Esophagus muscularis mucosa (tissue), 4 donors: ENCODE data around the gene KIF3B. TPM values are rescaled to one million over a fixed set of nuclear protein-coding genes. Genes with fewer than 3 reads are reported as not detected.
A peak's percentile ranks its signal among the peaks of the same experiment; 100 is the strongest.

Experiments used
- DNase-seq: peaks from one replicate; pipeline ENCODE4 v3.0.0-alpha.2; 2017; ENCODE audit errors: extremely low spot score
- H3K27ac ChIP-seq, 4 donors: fragments of 200-600 bp; sonication (generic); replicated peaks in 1 of 4; 1 replicate in 3 of 4; 2 replicates in 1 of 4; pipeline ENCODE4 v1.5.1; 2016 to 2019; ENCODE audit warnings: mild to moderate bottlenecking in 1 of 4
- H3K27me3 ChIP-seq, 4 donors: fragments of 200-600 bp; sonication (generic); one replicate each; pipeline versions ENCODE4 v1.5.1 to v1.6.0; 2016 to 2019
- H3K36me3 ChIP-seq, 4 donors: fragments of 200-600 bp; sonication (generic); one replicate each; pipeline ENCODE4 v1.5.1; 2016 to 2019
- H3K4me1 ChIP-seq, 4 donors: fragments of 200-600 bp; sonication (generic); one replicate each; pipeline ENCODE4 v1.5.1; 2016 to 2019
- H3K4me3 ChIP-seq, 4 donors: fragments of 200-600 bp; sonication (generic); 1 replicate in 2 of 4; 2 replicates in 2 of 4; pipeline ENCODE4 v1.5.1; 2016 to 2019; ENCODE audit warnings: mild to moderate bottlenecking in 4 of 4, moderate library complexity in 1 of 4
- H3K9me3 ChIP-seq, 4 donors: fragments of 200-600 bp; sonication (generic); 1 replicate in 3 of 4; 2 replicates in 1 of 4; pipeline ENCODE4 v1.5.1; 2016 to 2019
- CTCF ChIP-seq, 3 experiments: fragments of 200-600 bp in 2 of 3; fragments of 450-650 bp in 1 of 3; sonication (generic) in 2 of 3; IDR thresholded peaks; one replicate each; pipeline ENCODE4 v1.5.1; 2017 to 2019; ENCODE audit warnings: antibody characterized with exemption in 3 of 3, mild to moderate bottlenecking in 2 of 3, moderate library complexity in 1 of 3
- EP300 ChIP-seq: sonication (generic); formaldehyde crosslinking; IDR thresholded peaks from one replicate; pipeline ENCODE4 v1.6.1; 2017; ENCODE audit warnings: antibody characterized with exemption
- POLR2A ChIP-seq: fragments of 450-650 bp; IDR thresholded peaks from one replicate; pipeline ENCODE4 v1.6.1; 2017; ENCODE audit warnings: antibody characterized with exemption, moderate library complexity, mild to moderate bottlenecking, low read depth
- POLR2AphosphoS5 ChIP-seq, 2 donors: sonication (generic); formaldehyde crosslinking; IDR thresholded peaks; one replicate each; pipeline ENCODE4 v1.6.1; 2017; ENCODE audit warnings: antibody characterized with exemption in 2 of 2
- WGBS: methylation state at CpG from one replicate; pipeline ENCODE4 v1.1.5; 2018; 5-methylcytosine and 5-hydroxymethylcytosine counted together
- intact Hi-C: fragments of 100-400 bp; cut with DNase I; formaldehyde crosslinking; loops from one replicate; pipeline ENCODE4 v1.15.1; 2023
- total RNA-seq, 4 donors: library from RNA; depleted of rRNA; stranded (reverse); fragments of >200 nt; gene quantifications; one replicate each; pipeline versions ENCODE4 v1.1.0 to v1.2.1, GENCODE V29; 2016

KIF3B gene
- total RNA-seq, 4 donors from 2014 or later = 20.7 to 28.3 (median 23.5) TPM

- 77% methylated on average over 15 of the region's 15 CpGs for WGBS
- intact Hi-C loops = no loop called here
These were observed 12.4 kb downstream of the KIF3B start for GRCh38 chr20:32289661-32290431.

GRCh38 chr20:32291166-32291565, 13.7 kb downstream of the KIF3B start:
- no peaks in the 10 kb centered on the region for H3K27me3 ChIP-seq
- DNase-seq = no peak
- peaks cover 4 to 22% (median 15%) of the 10 kb centered on the region in 4 donors for H3K4me1 ChIP-seq
- H3K4me3 ChIP-seq = no peak overlapping the region
- no peaks in the 10 kb centered on the region for H3K9me3 ChIP-seq
- H3K36me3 ChIP-seq = no peaks in the 10 kb centered on the region
- no peak overlapping the region for H3K27ac ChIP-seq
- intact Hi-C loops = no loop called here
- WGBS = 97% methylated on average over 1 of the region's 1 CpG
- TF ChIP-seq POLR2AphosphoS5 (IDR thresholded peaks at IDR 0.05) (no peak), POLR2A (no peak), EP300 (no peak), CTCF (IDR thresholded peaks at IDR 0.05) (no peak)

More at GRCh38 chr20:32289661-32290431, 12.4 kb downstream of the KIF3B start:
- Histone ChIP-seq H3K27ac (no peak overlapping the region), H3K9me3 (no peaks in the 10 kb centered on the region), H3K36me3 (no peaks in the 10 kb centered on the region), H3K4me3 (no peak overlapping the region), H3K4me1 (peaks cover 14 to 30% (median 26%) of the 10 kb centered on the region in 4 donors), H3K27me3 (no peaks in the 10 kb centered on the region)
- TF ChIP-seq POLR2A (no peak), CTCF (IDR thresholded peaks at IDR 0.05) (no peak), POLR2AphosphoS5 (IDR thresholded peaks at IDR 0.05) (no peak)
- DNase-seq = no peak

GRCh38 chr20:32292548-32292947, 15.1 kb downstream of the KIF3B start:
- H3K4me3 ChIP-seq = no peak overlapping the region
- H3K9me3 ChIP-seq = no peaks in the 10 kb centered on the region
- 93% methylated on average over 8 of the region's 8 CpGs for WGBS
- peaks cover 11 to 22% (median 17%) of the 10 kb centered on the region in 4 donors for H3K4me1 ChIP-seq
- H3K36me3 ChIP-seq = no peaks in the 10 kb centered on the region
- TF ChIP-seq POLR2A = no peak
- no peak for TF ChIP-seq EP300
- no peak for TF ChIP-seq POLR2AphosphoS5 (IDR thresholded peaks at IDR 0.05)
- no peak for TF ChIP-seq CTCF (IDR thresholded peaks at IDR 0.05)
- H3K27ac ChIP-seq = no peak overlapping the region
- DNase-seq = no peak
- intact Hi-C loops = no loop called here
- no peaks in the 10 kb centered on the region for H3K27me3 ChIP-seq

DNA sequence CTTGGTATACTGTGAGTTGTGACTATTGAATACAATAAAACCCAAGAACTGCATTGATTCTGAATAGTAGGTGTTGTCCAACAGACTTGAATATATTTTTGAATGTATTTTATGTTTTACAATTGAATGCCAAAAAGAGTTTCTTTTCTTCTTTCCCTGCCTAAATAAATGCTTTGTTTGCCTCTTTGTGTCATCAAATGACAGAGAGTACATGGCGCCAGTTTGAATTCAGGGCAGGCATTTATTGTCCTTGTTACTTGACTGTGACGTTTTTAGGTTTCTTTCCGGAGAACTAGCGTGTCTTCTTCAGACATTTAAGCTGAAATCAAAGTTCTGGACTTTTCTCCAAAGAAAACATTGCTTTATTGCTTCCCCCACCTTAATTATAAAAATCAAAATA, 16.6 kb downstream of the KIF3B start:
- TF ChIP-seq EP300 = no peak
- Histone ChIP-seq H3K4me1 (peaks cover 11 to 22% (median 19%) of the 10 kb centered on the region in 4 donors), H3K9me3 (no peaks in the 10 kb centered on the region), H3K27ac (no peak overlapping the region), H3K36me3 (no peaks in the 10 kb centered on the region), H3K4me3 (no peak overlapping the region), H3K27me3 (no peaks in the 10 kb centered on the region)
- DNase-seq = no peak
- intact Hi-C loops = no loop called here
- WGBS = 83% methylated on average over 4 of the region's 4 CpGs

DNA sequence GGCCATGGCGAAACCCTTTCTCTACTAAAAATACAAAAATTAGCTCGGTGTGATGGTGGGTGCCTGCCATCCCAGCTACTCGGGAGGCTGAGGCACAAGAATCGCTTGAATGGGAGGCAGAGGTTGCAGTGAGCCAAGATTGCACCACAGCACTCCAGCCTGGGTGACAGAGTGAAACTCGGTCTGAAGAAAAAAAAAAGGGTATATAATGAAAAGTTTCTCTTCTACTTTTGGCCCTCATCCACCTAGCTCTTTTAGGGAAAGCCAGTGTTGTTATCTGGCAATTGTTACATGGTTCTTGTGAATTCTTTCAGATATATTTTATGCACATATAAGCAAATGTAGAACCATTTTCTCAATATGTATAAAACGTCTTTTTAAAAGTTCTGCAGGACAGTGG, 19.0 kb downstream of the KIF3B start:
- Histone ChIP-seq H3K4me1 (peaks cover 10 to 19% (median 13%) of the 10 kb centered on the region in 4 donors), H3K4me3 (no peak overlapping the region), H3K27ac (peak overlapping the region in 1 of 4 donors; percentile 10), H3K27me3 (no peaks in the 10 kb centered on the region), H3K9me3 (no peaks in the 10 kb centered on the region), H3K36me3 (no peaks in the 10 kb centered on the region)
- TF ChIP-seq EP300 (no peak), POLR2AphosphoS5 (IDR thresholded peaks at IDR 0.05) (no peak), CTCF (IDR thresholded peaks at IDR 0.05) (no peak), POLR2A (no peak)
- no peak for DNase-seq
- intact Hi-C loops = no loop called here
- 47% methylated on average over 6 of the region's 6 CpGs for WGBS
